Activated T-cell treated with anti-CD3 and anti-CD28 coated beads for 48 hours (primary cell): Measurements from ENCODE around the gene SLC22A25.

ENCODE experiments used
- DNase-seq: peaks from one replicate; pipeline ENCODE4 v3.0.0-alpha.2; 2020; ENCODE audit warnings: low read depth

The SLC22A25 gene

GRCh38 chr11:63229815-63230214 lies 13.6 kb downstream of the SLC22A25 start:
- no peak for DNase-seq

DNA sequence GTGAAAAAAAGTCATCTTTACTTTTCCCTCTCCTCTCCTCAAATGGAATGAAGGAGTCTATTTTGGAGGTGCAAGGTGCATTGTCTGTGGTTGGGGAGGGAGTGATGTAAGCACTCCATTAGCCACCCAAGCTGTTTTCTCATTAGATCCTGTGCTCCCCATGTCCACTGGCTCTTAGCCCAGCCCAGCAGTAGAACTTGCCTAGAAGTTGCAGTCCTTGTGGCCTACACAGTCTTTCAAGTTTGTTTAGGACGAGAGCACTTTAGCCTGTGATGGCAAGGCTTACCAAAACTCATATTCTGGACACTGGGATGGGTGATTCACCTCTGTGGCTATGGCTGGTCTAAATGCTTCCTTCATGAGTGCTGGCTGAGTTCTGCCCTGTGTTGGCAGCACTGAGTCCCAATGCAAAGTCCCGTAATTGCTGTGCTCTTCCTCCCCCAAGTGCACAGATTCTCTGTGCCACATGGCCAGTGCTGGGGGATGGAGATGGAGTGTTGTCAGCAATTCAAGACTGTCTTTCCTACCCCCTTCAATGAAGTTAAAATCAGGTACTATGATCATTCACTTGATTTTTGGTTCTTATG lies 15.8 kb downstream of the SLC22A25 start:
- DNase-seq, result no peak

DNA sequence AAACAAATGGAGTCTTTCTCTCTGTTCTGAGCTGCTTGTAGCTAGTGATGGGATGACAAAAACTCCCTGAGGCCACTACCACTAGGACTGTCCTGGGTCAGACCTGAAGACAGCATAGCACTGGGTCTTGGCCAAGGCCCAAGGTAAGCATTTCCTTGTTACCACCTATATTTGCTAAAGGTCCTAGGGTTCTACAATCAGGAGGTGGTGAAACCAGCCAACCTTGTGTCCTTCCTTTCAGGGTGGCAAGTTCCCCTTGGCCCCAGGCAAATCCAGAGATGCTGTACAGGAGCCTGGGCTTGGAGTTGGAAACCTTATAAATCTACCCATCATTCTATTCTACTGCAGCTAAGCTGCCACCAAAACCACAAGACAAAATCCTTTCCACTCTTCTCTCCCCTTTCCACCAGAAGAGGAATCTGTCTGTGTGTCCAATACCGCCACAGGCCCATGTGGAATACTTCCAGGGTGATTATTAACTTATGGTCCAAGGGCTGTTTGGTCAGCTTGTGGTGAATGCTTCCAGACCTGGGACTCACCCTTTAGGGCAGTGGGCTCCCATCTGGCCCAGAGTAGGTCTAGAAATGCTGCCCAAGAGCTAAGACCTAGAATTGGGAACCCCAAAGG lies 16.8 kb downstream of the SLC22A25 start:
- DNase-seq, result no peak

DNA sequence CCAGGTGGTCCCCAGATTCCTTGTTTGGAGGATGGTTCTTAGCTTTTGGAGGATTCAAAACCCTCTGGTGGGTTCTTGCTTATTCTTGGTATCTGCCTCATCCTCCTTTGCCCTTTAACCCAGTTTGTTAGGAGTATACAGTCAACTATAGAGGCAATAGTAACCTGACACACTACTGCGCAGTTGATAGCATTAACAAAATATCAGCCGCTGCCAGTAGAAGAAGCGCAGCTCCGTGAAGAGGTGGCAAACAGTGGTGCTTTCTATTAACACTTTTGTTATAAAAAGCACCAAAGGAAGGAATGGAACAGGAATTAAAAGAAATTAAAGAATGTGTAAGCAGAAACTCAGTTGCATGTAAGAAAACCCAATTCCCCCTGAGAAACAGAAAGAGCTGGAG lies 29.3 kb downstream of the SLC22A25 start:
- no peak for DNase-seq

DNA sequence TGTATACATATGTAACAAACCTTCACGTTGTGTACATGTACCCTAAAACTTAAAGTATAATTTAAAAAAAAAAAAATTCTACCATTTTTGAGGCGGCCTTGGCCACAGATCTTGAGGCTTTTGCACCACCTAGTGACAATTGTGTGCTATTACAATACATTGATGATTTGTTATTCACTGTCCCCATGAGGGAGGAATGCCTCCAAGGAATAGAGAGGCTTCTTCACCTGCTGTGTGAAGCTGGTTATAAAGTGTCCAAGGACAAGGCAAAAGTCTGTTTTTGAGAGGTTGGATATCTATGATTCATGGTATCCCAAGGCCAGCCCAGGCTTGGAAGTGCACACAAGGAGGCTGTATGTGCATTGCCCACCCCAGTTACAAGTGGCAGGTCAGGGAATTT lies 30.7 kb downstream of the SLC22A25 start:
- DNase-seq, result no peak

- DNase-seq, result no peak
Observed at GRCh38 chr11:63210111-63210510, 33.3 kb downstream of the SLC22A25 start.
